ENCODE measurements around the gene RAI14.
"Not testable (repeated sequence)": the region's sequence is repeated elsewhere in the genome, so short reads cannot be mapped to it uniquely, and the experiment has no call there.

The RAI14 gene

DNA sequence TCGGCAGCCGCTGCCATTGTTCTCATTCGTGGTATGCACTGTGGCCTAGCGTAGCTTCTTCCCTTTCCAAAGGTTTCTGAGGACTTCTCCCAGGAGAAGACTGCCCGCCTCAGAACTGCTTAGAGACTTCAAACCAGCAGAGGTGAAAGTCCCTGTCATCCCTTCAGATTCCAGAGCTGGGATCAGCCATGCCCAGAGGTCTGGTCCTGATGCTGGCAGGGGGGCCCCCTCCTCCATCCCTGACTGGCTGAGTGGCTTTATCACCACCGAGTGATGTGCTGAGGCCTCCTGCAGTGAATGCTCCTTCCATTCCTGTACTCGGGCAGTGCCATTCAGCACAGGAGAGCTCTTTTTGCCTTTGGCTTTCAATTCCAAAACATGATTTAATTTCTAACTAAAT lies 174.7 kb downstream of the RAI14 start:
- not testable (repeated sequence) for DNase-seq

DNA sequence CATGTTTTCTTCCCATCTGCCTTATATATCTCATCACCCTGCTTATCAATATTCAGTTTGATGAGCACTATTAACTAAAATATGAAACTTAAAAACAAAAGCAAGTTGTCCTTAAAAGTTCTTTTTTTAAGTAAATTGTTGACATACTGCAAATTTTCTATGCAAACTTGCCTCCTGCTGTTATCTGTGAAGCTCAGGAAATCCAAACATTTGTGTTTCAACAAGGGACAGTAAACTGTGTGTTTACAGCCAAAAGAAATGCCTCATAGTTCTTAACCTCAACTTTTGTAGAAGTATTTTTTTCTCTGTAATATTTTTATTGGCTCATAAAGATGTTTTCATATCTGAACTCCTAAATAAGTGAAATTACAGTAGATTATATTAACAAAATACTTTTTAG lies 175.2 kb downstream of the RAI14 start:
- no peak for DNase-seq

DNA sequence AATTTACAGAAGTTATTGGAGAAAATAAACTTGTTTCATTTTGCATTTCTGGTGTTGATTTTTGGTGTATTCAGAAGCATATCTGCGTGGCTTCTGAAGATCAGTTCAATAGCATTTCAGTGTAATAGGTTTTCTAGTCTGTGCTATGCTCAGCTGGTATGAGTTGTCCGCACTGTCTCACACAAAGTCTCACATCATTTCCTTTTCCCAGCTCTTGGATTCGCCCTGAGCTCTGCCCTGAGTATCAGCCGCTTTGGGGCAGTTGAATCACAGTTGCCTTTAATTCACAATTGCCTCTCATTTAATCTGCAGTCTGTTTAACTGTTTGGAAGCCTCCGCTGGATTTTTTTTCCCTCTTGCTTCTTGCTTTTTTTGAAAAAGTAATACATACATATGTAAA lies 176.4 kb downstream of the RAI14 start:
- no peak for DNase-seq

DNA sequence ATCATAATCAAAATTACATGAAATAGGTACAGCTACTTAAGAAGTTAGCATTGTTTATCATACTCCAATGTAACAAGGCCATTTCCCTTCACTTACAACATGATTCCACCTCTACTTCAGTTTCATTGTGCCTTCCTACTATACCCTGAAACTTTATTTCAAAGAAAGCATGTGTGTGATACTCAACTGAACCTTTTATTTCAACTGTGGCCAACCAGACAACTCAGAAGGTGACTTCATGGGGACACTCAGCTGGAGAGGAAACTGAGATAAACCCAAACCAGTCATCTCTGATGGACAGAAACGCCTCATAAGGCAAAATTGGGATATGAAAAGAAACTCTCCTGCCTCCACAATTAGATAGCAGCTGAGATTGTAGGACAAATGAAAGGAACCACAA lies 177.0 kb downstream of the RAI14 start:
- DNase-seq = no peak

DNA sequence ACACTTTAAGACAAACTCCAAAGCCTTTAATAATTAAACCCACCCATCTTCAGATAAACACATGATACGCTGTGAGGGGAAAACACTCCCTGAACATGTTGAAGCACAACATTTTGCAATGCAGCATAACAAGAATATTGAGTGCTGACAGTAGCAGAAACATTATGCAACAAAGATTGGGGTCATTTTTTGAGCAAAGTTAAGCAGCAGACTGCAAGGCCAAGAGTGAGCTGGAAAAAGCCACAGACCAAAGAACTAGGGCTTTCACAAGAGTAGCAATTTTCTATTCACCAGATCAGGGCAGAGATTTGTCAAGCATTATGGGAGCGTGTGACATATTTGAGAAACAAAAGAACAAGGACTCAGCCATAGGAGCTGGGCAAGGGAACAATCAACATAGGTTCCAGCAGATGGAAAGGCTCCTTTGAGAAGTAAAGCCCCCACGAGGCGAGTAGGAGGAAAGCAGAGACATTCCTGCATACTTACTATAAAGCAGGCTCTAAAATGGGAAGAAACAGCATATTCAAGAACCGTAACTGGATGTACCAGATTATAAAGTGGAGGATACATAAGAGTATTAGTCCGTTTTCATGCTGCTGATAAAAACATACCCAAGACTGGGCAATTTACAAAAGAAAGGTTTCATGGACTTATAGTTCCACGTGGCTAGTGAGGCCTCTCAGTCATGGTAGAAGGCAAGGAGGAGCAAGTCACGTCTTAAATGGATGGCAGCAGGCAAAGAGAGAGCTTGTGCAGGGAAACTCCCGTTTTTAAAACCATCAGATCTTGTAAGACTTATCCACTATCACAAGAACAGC lies 178.1 kb downstream of the RAI14 start:
- DNase-seq = no peak

DNA sequence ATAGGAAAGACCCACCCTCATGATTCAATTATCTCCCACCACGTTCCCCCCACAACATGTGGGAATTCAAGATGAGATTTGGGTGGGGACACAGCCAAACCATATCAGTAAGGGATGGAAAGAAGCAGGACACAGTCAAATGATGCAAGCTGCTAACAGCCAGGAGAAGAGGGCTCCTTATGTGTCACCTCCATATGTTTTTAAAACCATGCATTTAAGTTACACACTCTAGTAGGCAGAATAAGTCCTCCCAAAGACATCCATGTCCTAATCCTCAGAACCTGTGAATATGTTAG lies 178.6 kb downstream of the RAI14 start:
- no peak for DNase-seq

DNA sequence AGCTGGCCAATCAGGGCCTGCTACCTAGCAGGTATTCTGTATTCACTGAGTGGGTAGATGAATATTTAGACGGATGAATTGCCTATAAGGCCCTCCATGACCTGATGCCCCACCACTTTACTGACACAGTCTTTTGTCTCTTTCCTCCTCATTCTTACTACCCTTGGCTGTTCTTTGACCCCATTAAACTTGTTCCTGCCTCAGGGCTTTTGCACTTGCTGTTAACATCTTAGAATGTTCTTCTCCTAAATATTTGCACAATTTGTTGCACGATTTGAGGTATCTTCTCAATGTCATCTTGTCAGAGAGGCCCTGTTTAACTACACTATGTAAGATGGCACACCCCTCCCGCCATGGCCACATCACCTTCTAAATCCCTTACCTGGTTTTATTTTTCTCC lies 179.5 kb downstream of the RAI14 start:
- DNase-seq = no peak

DNA sequence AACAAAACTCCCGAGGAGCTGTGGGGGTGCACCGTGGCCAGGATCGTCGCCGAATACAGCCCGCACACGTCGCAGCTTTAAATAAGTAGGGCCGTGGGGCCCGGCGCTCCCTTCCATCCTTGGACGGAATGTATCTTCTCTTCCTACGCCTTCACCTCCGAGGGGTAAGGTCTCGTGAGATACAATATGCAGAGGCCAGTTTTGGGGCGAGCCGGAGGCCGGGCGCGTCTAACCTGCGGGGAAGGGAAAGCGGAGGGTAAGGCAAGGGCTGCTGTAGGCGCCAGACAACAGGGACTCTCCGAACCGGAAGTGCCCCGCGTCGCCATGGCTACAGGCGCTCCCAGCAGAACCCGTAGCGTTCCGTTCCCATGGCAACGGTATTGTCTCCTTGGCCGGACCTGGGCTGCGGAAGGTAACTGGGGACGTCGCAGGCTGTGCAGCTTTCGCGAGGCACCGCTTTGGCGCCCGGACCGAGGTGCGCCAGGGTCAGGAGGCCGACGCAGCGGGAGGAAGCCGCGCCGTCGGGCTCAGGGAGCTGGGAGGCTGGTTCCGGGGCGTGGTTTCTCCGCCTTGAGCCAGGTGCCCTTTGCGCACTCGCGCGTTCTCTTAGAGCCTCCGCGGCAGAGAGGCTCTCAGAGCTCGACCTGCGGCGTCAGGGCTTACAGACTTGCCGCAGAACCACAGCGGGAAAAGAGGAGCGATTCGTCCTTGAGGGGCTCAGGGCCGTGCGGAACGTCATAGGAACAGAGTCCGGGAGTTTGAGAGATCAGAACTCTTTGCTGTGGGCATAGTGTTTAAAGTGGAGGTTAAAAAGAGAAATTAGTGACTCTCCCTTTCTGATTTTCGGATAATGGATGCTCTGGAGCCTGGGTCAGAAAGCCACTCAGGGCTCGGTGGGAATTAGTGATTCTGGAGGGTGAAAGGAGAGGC lies 182.9 kb downstream of the RAI14 start, which contains the start of gene TTC23L:
Gene TTC23L (plus strand): TSS at position 380 of the 930 bp plus-strand sequence. CDS start 1,508 bp downstream, outside the sequence.
- DNase-seq = peak; percentile 65

DNA sequence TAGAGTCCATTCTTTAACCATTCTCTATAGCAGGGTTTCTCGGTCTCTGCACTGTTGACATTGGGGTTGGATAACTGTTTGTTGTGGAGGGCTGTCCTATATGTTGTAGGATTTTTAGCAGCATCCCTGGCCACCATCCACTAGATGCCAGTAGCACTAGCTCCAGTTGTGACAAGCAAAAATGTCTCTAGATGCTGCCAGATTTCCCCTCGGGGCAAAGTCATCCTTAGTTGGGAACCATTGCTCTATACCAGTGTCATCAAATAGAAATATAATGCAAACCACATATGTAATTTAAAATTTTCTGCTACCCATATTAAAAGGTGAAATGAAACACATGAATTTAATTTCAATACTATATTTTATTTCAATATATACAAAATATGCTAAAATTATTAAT lies 185.7 kb downstream of the RAI14 start:
- no peak for DNase-seq

DNA sequence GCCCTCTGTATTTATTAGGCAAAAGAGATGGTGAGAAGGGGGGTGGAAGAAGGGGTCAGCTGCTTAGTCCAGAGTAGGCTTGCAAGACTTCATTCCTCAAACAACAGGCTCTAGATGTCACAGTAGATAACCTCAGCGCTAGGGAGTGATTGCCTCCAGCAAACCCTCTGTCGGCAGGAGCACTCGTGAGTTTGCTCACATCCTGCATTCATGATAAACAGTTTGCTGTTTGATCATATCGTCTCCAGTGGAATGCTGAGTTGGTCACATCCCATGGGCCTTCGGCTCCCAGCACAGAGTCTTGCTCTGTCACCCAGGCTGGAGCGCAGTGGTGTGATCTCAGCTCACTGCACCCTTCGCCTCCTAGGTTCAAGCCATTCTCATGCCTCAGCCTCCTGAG lies 186.4 kb downstream of the RAI14 start:
- DNase-seq = no peak

DNA sequence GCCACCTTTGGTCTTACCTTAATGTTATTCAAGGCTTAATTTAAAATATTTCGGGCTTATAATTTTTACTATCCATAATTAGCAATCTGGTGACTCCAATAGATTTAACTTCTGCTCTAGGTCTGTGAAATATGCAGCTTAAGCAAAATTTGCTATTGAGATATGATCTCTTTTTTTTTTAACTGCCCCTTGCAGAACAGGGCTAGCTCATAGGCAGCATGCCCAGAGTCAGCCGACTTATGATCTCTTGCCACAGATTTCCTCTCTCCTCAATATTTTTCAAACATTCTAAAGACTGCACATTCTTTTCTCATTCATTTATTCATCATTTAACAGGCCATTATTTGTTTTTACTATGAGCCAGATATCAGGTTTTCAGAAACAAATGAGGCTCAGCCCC lies 187.4 kb downstream of the RAI14 start:
- DNase-seq = no peak

DNA sequence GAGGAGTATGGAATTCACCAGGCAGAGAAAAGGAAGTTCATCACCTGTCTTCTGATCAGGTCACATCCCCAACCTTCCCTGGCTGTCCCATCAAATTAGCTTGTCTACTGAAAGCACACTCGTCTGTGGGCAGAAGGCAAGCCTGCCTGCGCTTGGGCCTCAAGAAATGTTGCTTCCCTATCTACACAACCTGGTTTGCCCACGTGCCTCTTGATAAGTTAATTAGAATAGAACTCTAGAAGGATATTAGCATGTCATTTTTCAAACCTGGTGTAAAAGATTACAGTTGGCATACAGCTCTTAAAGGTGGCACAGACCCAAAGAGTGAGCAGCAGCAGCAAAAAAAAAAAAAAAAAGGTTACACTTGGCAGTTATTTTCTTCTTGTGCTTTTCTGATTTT lies 188.0 kb downstream of the RAI14 start:
- no peak for DNase-seq

DNA sequence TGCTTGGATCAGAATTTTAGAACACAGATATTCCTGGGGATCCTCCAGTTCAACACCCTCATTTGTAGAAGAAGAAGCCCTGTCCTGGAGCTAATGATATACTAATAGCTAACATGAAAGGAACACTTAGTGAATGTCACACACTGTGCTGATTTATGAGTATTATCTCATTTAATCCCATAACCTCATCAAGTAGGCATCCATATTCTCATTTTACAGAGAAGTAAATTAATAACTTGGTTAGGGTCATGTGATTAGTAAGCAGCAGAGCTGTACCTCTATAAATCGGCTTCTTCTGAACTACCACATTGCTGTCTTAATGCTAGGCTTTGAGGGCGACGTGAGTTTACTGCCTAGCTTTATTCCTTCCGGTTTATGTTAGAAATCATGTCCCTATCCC lies 188.9 kb downstream of the RAI14 start:
- no peak for DNase-seq

DNA sequence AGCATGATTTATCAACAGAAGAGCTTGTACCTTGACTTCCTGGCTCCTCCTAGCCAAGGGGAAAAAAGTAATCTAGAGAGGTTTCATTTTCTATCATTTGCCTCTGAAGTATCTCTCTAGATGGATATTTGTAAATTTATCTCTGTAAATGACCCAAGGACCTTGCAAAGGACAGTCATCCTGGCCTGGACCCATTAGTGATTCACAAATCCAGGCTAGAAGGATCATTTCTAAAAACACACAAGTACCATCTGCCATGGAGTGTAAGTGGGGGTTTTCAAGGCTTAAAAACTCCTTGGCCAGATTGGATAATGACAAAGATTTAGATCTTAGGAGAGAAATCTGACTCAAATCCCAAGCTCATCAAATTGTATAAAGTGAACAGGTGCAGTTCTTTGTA lies 190.9 kb downstream of the RAI14 start:
- DNase-seq = no peak

DNA sequence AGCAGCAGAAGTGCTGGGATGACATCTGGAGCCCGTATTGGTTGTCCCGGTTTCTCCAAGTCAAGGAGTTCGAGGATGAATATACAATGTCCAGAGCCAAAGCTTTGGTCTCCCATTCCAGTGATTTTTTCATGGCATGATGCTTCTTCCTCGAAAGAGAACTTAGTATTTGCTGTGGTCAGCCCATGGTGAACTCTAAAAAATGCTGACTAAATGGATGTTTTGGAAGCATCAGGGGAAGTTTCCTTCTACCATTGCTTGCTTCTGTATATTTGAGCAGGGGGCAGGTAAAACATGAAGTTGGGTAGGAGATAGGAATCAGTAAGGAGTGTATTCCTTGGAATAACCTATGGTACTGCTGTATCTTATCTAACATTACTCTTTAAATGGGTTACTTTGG lies 191.4 kb downstream of the RAI14 start:
- DNase-seq = no peak

DNA sequence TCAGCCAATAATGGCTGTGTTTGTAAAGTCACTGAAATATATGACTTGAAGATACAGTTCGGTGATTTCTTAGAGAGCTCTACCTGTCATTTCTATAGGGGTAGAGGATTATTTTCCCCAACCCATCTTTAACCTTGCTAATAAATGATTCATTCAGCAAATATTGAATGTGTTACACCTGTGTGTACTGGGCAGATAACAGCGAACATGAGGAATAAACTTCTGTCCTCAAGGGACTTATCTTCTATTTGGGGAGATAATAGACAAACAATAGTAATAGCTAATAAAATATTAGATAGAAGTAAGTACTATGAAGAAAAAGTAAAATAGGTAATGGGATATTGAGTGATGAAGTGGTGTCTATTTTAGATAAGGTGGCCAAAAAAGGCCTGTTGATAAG lies 192.1 kb downstream of the RAI14 start:
- no peak for DNase-seq

DNA sequence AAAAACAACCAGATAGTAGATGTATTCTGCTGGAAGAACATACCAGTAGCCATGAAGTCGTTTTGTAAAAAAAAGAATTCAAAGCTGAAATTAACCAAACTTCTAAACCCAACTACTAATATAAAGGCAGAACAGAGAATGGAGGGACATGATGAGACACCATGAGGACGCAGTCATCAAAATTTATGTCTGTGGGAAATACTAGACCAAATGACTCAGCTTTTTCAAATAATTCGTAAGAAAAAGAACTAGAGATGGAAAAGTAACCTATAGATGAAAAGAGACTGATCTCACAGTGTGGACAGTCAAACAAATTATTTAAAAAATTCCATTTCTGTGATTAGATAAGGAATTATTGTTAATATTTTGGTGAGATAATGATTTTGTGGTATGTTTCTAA lies 193.1 kb downstream of the RAI14 start:
- DNase-seq = no peak

DNA sequence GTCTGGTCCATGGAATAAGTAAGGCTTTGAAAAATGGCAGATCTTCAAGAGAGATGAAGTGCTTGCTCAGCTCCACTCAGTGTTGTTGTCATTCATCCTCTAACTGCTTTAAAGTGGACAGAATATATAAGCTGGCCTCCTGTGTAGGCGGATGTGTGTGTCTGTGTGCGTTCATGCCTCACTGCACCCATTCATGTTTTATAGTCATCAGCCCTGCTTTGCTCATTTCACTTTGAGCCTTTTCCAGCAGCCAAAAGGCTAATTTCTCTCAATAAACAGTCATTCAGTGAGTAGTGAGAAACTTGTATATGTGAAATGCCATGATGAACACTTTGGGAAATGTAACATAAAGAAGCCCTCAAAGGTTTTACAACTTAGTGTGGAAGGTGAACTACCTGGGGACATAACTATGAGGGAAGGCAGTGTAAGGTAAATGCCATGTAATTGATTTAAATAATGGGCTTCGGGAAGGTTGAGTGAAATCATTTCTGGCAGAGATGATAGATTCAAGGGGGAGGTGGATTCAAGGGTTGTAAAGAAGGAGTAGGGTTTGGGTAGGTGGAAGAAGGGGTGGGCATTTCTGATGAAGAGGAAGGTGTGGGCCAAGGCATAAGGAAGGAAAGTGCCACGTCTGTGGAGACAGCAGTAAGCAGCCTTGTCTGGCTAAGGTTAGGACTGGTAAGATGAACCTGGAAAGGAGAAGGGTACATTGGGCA lies 198.5 kb downstream of the RAI14 start:
- DNase-seq = no peak

DNA sequence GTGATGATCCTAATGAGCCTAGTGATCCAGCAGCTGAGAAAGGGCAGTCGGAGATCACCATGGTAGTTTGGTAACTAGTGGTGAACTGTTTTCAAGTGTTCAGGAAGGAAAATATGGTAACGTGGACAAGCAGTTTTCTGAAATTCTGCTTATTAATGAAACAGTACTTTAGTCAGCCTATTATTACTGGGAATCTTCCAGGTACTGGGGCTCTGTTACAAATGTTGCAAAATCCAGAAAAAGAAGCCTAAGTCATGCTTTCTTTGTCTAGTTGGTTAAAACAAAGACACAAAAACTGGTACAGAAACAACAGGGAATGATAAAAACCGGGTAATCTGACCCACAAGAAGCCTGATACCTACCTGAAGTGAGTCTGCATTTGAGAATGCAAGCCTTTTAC lies 201.0 kb downstream of the RAI14 start:
- DNase-seq = no peak

DNA sequence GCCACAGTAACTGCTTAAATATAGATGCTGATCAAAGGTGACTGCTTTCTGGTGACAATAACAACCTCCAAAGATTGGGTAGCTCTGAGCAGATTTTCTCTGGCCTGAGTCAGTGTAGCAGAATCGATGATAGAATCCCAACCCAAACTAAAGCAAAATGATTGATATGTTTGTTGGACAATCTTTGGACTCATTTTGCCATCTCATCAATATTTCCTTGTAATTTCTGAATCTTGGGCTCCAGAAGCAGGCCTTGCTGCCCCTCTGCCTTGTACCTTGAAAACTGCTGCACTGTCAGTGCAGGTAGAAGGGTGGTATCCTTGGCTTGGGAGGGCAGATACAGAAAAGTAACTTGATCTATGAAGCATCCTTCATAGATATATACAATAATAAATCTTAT lies 201.8 kb downstream of the RAI14 start:
- no peak for DNase-seq

DNA sequence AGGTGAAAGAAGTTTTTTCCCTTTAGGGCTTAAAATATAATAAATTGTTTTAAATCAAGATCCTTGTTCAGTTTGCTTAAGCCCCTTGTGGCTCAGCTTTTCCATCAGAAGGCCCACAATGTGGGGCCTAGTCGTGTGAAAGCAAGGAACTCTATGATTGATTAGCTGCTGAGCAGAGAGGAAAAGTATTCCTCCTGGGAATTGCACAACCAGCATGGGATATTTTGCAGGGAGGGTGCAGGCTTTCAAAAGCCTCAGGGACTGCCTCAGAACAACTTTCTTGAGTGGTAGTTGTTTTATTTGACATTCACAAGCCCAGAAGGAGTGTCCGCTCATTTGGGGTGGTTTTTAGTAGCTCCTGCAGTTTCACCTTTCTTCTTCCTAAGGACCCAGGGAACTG lies 202.7 kb downstream of the RAI14 start:
- DNase-seq = no peak

DNA sequence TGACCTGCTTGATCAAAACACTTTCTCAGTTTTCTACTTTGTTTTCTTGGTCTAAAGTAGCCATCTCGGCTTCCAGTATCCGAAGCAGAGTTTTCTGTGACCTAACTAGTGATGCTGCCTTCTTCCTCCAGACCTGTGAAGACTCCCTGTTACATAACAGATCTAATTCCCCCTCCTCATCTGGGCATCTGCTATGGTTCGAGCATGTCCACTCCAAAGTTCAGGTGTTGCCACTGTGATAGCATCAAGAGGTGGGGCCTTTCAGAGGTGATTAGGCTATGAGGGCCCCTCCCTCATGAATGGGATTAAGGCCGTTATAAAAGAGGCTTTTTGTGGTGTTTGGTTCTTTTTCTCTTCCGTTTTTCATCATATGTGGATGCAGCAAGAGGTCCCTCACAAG lies 203.1 kb downstream of the RAI14 start:
- DNase-seq = no peak

DNA sequence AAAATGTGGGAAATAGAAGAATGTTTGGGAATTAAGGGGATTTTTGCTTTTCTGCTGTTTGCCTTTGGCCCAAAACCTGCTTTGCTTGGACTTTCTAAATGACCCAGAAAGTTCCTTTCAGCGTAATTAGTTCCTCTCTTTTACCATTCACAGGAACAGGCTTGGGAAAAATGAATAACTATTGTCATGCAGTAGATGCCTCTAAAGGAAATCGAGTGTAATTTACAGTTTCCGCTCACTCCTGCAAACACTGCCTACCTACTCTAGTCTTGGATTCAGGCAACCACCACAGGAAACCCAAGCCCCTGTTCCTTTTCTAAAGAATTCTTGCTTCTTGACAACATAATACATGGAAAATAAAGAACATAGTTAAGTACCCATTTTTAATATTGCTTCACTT lies 207.8 kb downstream of the RAI14 start:
- no peak for DNase-seq

DNA sequence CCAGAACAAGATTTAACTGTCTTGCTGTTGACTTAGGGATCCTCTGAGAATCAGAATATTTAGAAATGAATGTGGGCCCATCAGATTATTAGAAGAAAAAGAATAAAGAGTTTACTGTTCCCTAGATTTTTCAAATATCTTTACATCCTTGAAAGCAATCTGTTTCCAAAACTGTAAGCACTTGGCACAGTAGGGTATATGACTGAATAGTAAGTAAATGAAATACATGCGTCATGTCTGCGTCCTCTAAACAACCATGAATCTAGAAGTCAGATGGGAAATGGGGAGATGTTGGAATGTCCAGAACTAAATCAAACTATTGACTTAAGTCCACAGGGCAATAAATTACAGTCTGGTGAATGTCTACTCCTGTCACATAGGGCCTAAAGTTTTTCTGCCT lies 209.0 kb downstream of the RAI14 start:
- DNase-seq = no peak
